Measurements from ENCODE around the gene OR10P1.

The OR10P1 gene

DNA sequence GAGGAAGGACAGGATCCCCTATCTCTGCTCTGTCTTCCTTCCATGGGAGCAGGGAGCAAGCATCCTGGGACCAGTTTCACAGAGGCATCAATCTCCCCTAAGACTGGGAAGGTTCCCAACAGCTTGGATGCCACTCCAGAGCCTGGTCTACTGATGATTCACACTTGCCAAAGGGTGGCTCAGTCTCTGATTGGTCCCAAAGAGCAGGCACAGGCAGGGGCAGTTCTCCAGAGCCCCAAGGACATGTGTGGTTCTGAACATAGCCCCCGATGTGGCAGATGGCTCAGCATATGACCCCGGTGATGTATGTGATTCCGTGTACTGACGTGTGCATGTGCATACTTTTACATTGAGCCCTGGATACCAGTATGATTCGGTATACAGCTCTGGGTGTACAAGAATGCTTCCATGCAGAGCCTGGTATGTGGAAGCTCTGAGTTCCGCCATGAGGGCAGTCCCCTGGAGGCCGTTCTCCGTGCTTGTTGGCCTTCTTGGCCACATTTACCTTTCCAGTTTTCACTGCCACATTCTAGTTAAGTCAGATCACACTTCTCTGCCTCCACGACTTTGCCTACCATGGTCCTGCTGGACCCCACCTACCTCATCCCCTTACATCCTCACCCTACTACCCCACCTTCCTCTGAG, 49.8 kb downstream of the OR10P1 start:
- DNase-seq, result no peak
